Adrenal gland (tissue), 12 donors: ENCODE data around the gene PKDCC. TPM values are rescaled to one million over a fixed set of nuclear protein-coding genes. Genes with fewer than 3 reads are reported as not detected.
A peak's percentile ranks its signal among the peaks of the same experiment; 100 is the strongest.
"Not testable (repeated sequence)": the region's sequence is repeated elsewhere in the genome, so short reads cannot be mapped to it uniquely, and the experiment has no call there.

ENCODE experiments used
- DNase-seq, 7 donors: peaks; one replicate each; pipeline ENCODE4 v3.0.0-alpha.2; 2019 to 2020
- H3K27ac ChIP-seq, 5 donors: fragments of 200-600 bp; sonication (generic) in 4 of 5; 1 replicate in 3 of 5; 2 replicates in 2 of 5; pipeline versions ENCODE4 v1.5.1 to v1.8.0; 2016 to 2020; ENCODE audit warnings: mild to moderate bottlenecking in 1 of 5
- H3K27me3 ChIP-seq: fragments of 200-600 bp; 2 replicates; pipeline ENCODE4 v1.8.0; 2021
- H3K36me3 ChIP-seq, 2 donors: fragments of 200-600 bp; replicated peaks in 1 of 2; 1 replicate in 1 of 2; 2 replicates in 1 of 2; pipeline versions ENCODE4 v1.5.1 to v1.8.0; 2018 to 2022
- H3K4me1 ChIP-seq, 2 donors: fragments of 200-600 bp; replicated peaks in 1 of 2; 1 replicate in 1 of 2; 2 replicates in 1 of 2; pipeline versions ENCODE4 v1.5.1 to v1.8.0; 2018 to 2021
- H3K4me3 ChIP-seq, 4 donors: fragments of 200-600 bp; sonication (generic) in 3 of 4; one replicate each; pipeline ENCODE4 v1.5.1; 2016 to 2018
- H3K9me3 ChIP-seq, 3 donors: fragments of 200-600 bp; sonication (generic) in 1 of 3; replicated peaks in 1 of 3; 1 replicate in 2 of 3; 2 replicates in 1 of 3; pipeline versions ENCODE4 v1.5.1 to v1.8.0; 2016 to 2021
- CTCF ChIP-seq, 6 experiments: fragments of 450-650 bp in 4 of 6; fragments of 200-600 bp in 2 of 6; sonication (generic) in 1 of 6; IDR thresholded peaks; 1 replicate in 5 of 6; 2 replicates in 1 of 6; pipeline versions ENCODE4 v1.5.1 to v1.8.0; 2016 to 2021; ENCODE audit warnings: antibody characterized with exemption in 6 of 6, mild to moderate bottlenecking in 2 of 6, moderate library complexity in 1 of 6
- POLR2A ChIP-seq, 2 donors: fragments of 450-650 bp; IDR thresholded peaks; one replicate each; pipeline ENCODE4 v1.6.1; 2017; ENCODE audit warnings: antibody characterized with exemption in 2 of 2, mild to moderate bottlenecking in 2 of 2, moderate library complexity in 1 of 2
- WGBS, 4 donors: extraction: QIAGEN DNeasy Blood & Tissue Kit in 2 of 4; methylation state at CpG; one replicate each; pipeline versions ENCODE4 v1.1.5 to v1.1.7; 2013 to 2017; 5-methylcytosine and 5-hydroxymethylcytosine counted together
- intact Hi-C, 2 donors: fragments of 100-400 bp; cut with DNase I; formaldehyde crosslinking; loops; one replicate each; pipeline versions ENCODE4 v1.14.1 to v1.15.0; 2022 to 2023
- polyA plus RNA-seq, 3 donors: library from polyadenylated mRNA; stranded (reverse); fragments of 200-250 nt in 2 of 3; fragments of 350-450 nt in 1 of 3; fragmentation: Illumina TruSeq in 1 of 3; extraction: RNeasy Lipid Tissue Mini Kit (QIAGEN cat#74804) in 1 of 3; gene quantifications; one replicate each; pipeline ENCODE4 v1.2.3, GENCODE V29; 2013 to 2014
- total RNA-seq, 9 donors: library from RNA; depleted of rRNA in 4 of 9; stranded (reverse); fragments of >200 nt in 4 of 9; fragments of 120-200 nt in 1 of 9; fragmentation: NEBNext Ultra II Directional in 1 of 9; extraction: Animal tissue kit (Norgen Biotek cat#: 25700) in 1 of 9; gene quantifications; one replicate each; pipeline versions ENCODE4 v1.1.0 to v1.2.4, GENCODE V29; 2013 to 2023
- donor health status: healthy with polysubstance abuse.
- donor health status: Bipolar disorder and iron deficiency.
- donor health status: DM: yes; HTN: yes; CAD: no.
- donor health status: DM: no; HTN: no; CAD: no.
- donor health status: DM: no; HTN: no; CAD: no.
- donor health status: DM: yes; HTN: yes; CAD: no.

Gene PKDCC
- total and polyA plus RNA-seq, 12 donors: 29.7 to 170 (median 51.5) TPM

- WGBS, 4 donors: 89 to 95% (median 93%) methylated on average over 2 of the region's 2 CpGs
- TF ChIP-seq CTCF (IDR thresholded peaks at IDR 0.05) (no peak), POLR2A (IDR thresholded peaks at IDR 0.05) (no peak)
Observed at GRCh38 chr2:42082016-42082415, 34.2 kb downstream of the PKDCC start.

GRCh38 chr2:42084231-42084671 is 36.4 kb downstream of the PKDCC start:
- peak in 6 of 7 donors; percentile 45 to 76 (median 54) for DNase-seq
- TF ChIP-seq POLR2A (IDR thresholded peaks at IDR 0.05) (no peak), CTCF (IDR thresholded peaks at IDR 0.05) (no peak)
- intact Hi-C loops: no loop called here
- peak overlapping the region in 1 of 5 donors; percentile 45 for H3K27ac ChIP-seq
- 45 to 54% (median 48%) methylated on average over 6 of the region's 6 CpGs for WGBS, 4 donors
- H3K4me1 ChIP-seq: peaks cover 4% of the 10 kb centered on the region in 2 donors
- no peaks in the 10 kb centered on the region for H3K27me3 ChIP-seq
- no peaks in the 10 kb centered on the region for H3K36me3 ChIP-seq
- no peaks in the 10 kb centered on the region for H3K9me3 ChIP-seq
- H3K4me3 ChIP-seq: no peak overlapping the region

More at GRCh38 chr2:42082016-42082415, 34.2 kb downstream of the PKDCC start:
- no peak for DNase-seq
- H3K36me3 ChIP-seq: no peaks in the 10 kb centered on the region
- no peaks in the 10 kb centered on the region for H3K27me3 ChIP-seq
- H3K4me3 ChIP-seq: no peak overlapping the region
- no peak overlapping the region for H3K27ac ChIP-seq
- no peaks in the 10 kb centered on the region for H3K9me3 ChIP-seq
- intact Hi-C loops: no loop called here
- peaks cover 4% of the 10 kb centered on the region in 2 donors for H3K4me1 ChIP-seq

GRCh38 chr2:42085070-42085469 is 37.2 kb downstream of the PKDCC start:
- H3K36me3 ChIP-seq, H3K9me3 ChIP-seq, H3K4me1 ChIP-seq, H3K27me3 ChIP-seq, H3K4me3 ChIP-seq, DNase-seq: not testable (repeated sequence)
- intact Hi-C loops: loop anchor here (5.0 kb wide), 1 partner anchor 233 kb away; no protein-coding TSS in a partner anchor
- 82 to 94% (median 86%) methylated on average over 4 of the region's 4 CpGs for WGBS, 4 donors
- peak overlapping the region in 1 of 5 donors; percentile 45 for H3K27ac ChIP-seq

- WGBS, 4 donors: 59 to 70% (median 67%) methylated on average over 8 of the region's 8 CpGs
- H3K27ac ChIP-seq: peak overlapping the region in 1 of 5 donors; percentile 45
- peaks cover 4% of the 10 kb centered on the region in 2 donors for H3K4me1 ChIP-seq
- no peaks in the 10 kb centered on the region for H3K27me3 ChIP-seq
- H3K9me3 ChIP-seq: no peaks in the 10 kb centered on the region
- no peak overlapping the region for H3K4me3 ChIP-seq
- no peak for DNase-seq
- intact Hi-C loops: loop anchor here (1.0 to 5.0 kb wide), 3 partner anchors 215 to 234 kb away; no protein-coding TSS in a partner anchor
- no peaks in the 10 kb centered on the region for H3K36me3 ChIP-seq
- TF ChIP-seq CTCF (IDR thresholded peaks at IDR 0.05) (no peak), POLR2A (IDR thresholded peaks at IDR 0.05) (no peak)
Observed at GRCh38 chr2:42085706-42086487, 38.1 kb downstream of the PKDCC start.
